PFSK-1 (cell line): ENCODE data around the gene CHID1.

ENCODE experiments used
- FOXP2 ChIP-seq: optimal IDR thresholded peaks from 2 replicates; pipeline ENCODE3; 2011; ENCODE audit warnings: borderline replicate concordance, control low read depth, inconsistent platforms; ENCODE audit not compliant: insufficient read depth; ENCODE audit errors: extremely low read length, extremely low read depth
- POLR2AphosphoS5 ChIP-seq: IDR thresholded peaks from 2 replicates; pipeline ENCODE4 v1.6.1; 2012; ENCODE audit warnings: low read depth, mild to moderate bottlenecking, control low read depth, low read length, moderate library complexity
- REST ChIP-seq, 2 experiments: IDR thresholded peaks; 2 replicates each; pipeline versions ENCODE4 v1.6.1 to v1.8.0; 2011 to 2012; ENCODE audit warnings: low read depth in 2 of 2, low read length in 2 of 2, control low read depth in 1 of 2, inconsistent platforms in 1 of 2, mild to moderate bottlenecking in 1 of 2, moderate library complexity in 1 of 2; ENCODE audit not compliant: insufficient read depth in 1 of 2
- SIN3A ChIP-seq: IDR thresholded peaks from 2 replicates; pipeline ENCODE4 v1.6.1; 2012; ENCODE audit warnings: mild to moderate bottlenecking, low read length, moderate library complexity, borderline replicate concordance; ENCODE audit not compliant: insufficient read depth
- TAF1 ChIP-seq: IDR thresholded peaks from 2 replicates; pipeline ENCODE4 v1.6.1; 2012; ENCODE audit warnings: low read length, control low read depth, borderline replicate concordance; ENCODE audit not compliant: insufficient read depth

Gene CHID1

GRCh38 chr11:914204-914603, 3.6 kb upstream of the CHID1 start:
- no peak for TF ChIP-seq POLR2AphosphoS5
- TF ChIP-seq REST (IDR thresholded peaks at IDR 0.05; ENCODE audit: insufficient read depth in 1 of 2, low read depth in 2 of 2, low read length in 2 of 2), result no peak
- no peak for TF ChIP-seq FOXP2
- no peak for TF ChIP-seq SIN3A
- no peak for TF ChIP-seq TAF1

- no peak for TF ChIP-seq SIN3A
- no peak for TF ChIP-seq REST (IDR thresholded peaks at IDR 0.05; ENCODE audit: insufficient read depth in 1 of 2, low read depth in 2 of 2, low read length in 2 of 2)
- TF ChIP-seq FOXP2, result no peak
- TF ChIP-seq POLR2AphosphoS5, result no peak
- no peak for TF ChIP-seq TAF1
Observed at GRCh38 chr11:913043-913442, 2.4 kb upstream of the CHID1 start.

GRCh38 chr11:912266-912665, 1.7 kb upstream of the CHID1 start:
- TF ChIP-seq POLR2AphosphoS5 (no peak), FOXP2 (no peak), REST (IDR thresholded peaks at IDR 0.05; ENCODE audit: insufficient read depth in 1 of 2, low read depth in 2 of 2, low read length in 2 of 2) (no peak), TAF1 (no peak)

GRCh38 chr11:911890-912219, 1.2 kb upstream of the CHID1 start:
- TF ChIP-seq TAF1 (no peak), SIN3A (no peak), REST (IDR thresholded peaks at IDR 0.05; ENCODE audit: insufficient read depth in 1 of 2, low read depth in 2 of 2, low read length in 2 of 2) (no peak), POLR2AphosphoS5 (no peak), FOXP2 (no peak)

GRCh38 chr11:911031-911889, 650 bp upstream of the CHID1 start:
- TF ChIP-seq FOXP2 (no peak), REST (IDR thresholded peaks at IDR 0.05; ENCODE audit: insufficient read depth in 1 of 2, low read depth in 2 of 2, low read length in 2 of 2) (0 out of 4 replicates have a peak, but pooled peaks of 1 of the 2 experiments have one; percentile 52), POLR2AphosphoS5 (0 out of 2 replicates have a peak, but pooled peaks have one; percentile 55), TAF1 (peak; percentile 71; the same call in 1 of the 2 replicates)
